Measurements from ENCODE around the gene FLNB. TPM values are rescaled to one million over a fixed set of nuclear protein-coding genes. Genes with fewer than 3 reads are reported as not detected.

FLNB gene
- total RNA-seq, 1 donor from 2014 or later: 34.8 TPM

- H3K4me1 ChIP-seq: peaks cover 44% of the 10 kb centered on the region
- TF ChIP-seq CTCF (IDR thresholded peaks at IDR 0.05; ENCODE audit: borderline replicate concordance): no peak
- no peak overlapping the region for H3K27ac ChIP-seq (replicated peaks)
- no peaks in the 10 kb centered on the region for H3K36me3 ChIP-seq
- no peaks in the 10 kb centered on the region for H3K9me3 ChIP-seq (replicated peaks)
- intact Hi-C loops (cut with micrococcal nuclease): no loop called here
- H3K4me3 ChIP-seq: no peak overlapping the region
- no peak for DNase-seq
- no peaks in the 10 kb centered on the region for H3K27me3 ChIP-seq (ENCODE audit: low read depth)
Measured at GRCh38 chr3:58035524-58036255, 27.5 kb downstream of the FLNB start.

DNA sequence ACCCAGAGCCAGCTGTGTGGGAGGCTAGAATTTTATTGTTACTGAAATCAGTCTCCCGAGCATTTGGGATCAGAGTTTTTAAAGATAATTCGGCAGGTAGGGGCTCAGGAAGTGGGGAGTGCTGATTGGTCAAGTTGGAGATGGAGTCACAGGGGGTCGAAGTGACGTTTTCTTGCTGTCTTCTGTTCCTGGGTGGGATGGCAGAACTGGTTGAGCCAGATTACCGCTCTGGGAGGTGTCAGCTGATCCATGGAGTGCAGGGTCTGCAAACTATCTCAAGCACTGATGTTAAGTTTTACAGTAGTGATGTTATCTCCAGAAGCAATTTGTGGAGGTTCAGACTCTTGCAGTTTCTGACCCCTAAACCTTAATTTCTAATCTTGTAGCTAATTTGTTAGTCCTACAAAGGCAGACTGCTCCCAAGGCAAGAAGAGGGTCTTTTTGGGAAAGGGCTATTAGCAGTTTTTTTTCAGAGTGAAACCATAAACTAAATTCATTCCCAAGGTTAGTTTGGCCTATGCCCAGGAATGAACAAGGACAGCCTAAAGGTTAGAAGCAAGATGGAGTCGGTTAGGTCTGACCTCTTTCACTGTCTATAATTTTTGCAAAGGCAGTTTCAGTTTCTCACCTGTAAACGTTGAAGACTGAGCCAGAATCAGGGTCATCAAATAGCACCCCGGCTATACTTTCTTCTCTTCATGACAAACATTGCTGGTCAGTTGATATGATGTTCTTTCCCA lies 28.2 kb downstream of the FLNB start:
- no peak overlapping the region for H3K27ac ChIP-seq (replicated peaks)
- H3K4me1 ChIP-seq: peaks cover 51% of the 10 kb centered on the region
- no peaks in the 10 kb centered on the region for H3K27me3 ChIP-seq (ENCODE audit: low read depth)
- H3K9me3 ChIP-seq (replicated peaks): no peaks in the 10 kb centered on the region
- no peak overlapping the region for H3K4me3 ChIP-seq
- intact Hi-C loops (cut with micrococcal nuclease): no loop called here
- no peak for TF ChIP-seq CTCF (IDR thresholded peaks at IDR 0.05; ENCODE audit: borderline replicate concordance)
- DNase-seq: no peak
- no peaks in the 10 kb centered on the region for H3K36me3 ChIP-seq

GRCh38 chr3:58037141-58037910 lies 29.1 kb downstream of the FLNB start:
- no peaks in the 10 kb centered on the region for H3K36me3 ChIP-seq
- no peak for TF ChIP-seq CTCF (IDR thresholded peaks at IDR 0.05; ENCODE audit: borderline replicate concordance)
- intact Hi-C loops (cut with micrococcal nuclease): no loop called here
- H3K27ac ChIP-seq (replicated peaks): no peak overlapping the region
- H3K4me1 ChIP-seq: peaks cover 59% of the 10 kb centered on the region
- DNase-seq: no peak
- H3K4me3 ChIP-seq: no peak overlapping the region
- H3K9me3 ChIP-seq (replicated peaks): no peaks in the 10 kb centered on the region
- H3K27me3 ChIP-seq (ENCODE audit: low read depth): no peaks in the 10 kb centered on the region

- no peak for TF ChIP-seq CTCF (IDR thresholded peaks at IDR 0.05; ENCODE audit: borderline replicate concordance)
- Histone ChIP-seq H3K36me3 (no peaks in the 10 kb centered on the region), H3K4me3 (no peak overlapping the region), H3K27ac (replicated peaks) (no peak overlapping the region), H3K9me3 (replicated peaks) (no peaks in the 10 kb centered on the region), H3K27me3 (ENCODE audit: low read depth) (no peaks in the 10 kb centered on the region), H3K4me1 (peaks cover 69% of the 10 kb centered on the region)
- no peak for DNase-seq
- intact Hi-C loops (cut with micrococcal nuclease): no loop called here
Measured at GRCh38 chr3:58038675-58039292, 30.6 kb downstream of the FLNB start.

- H3K36me3 ChIP-seq: no peaks in the 10 kb centered on the region
- H3K27me3 ChIP-seq (ENCODE audit: low read depth): no peaks in the 10 kb centered on the region
- no peak overlapping the region for H3K4me3 ChIP-seq
- H3K9me3 ChIP-seq (replicated peaks): no peaks in the 10 kb centered on the region
- TF ChIP-seq CTCF (IDR thresholded peaks at IDR 0.05; ENCODE audit: borderline replicate concordance): no peak
- no peak overlapping the region for H3K27ac ChIP-seq (replicated peaks)
- intact Hi-C loops (cut with micrococcal nuclease): no loop called here
- H3K4me1 ChIP-seq: peaks cover 74% of the 10 kb centered on the region
- no peak for DNase-seq
Measured at GRCh38 chr3:58039601-58040000, 31.4 kb downstream of the FLNB start.

All from left ventricle myocardium inferior (tissue), 1 donor.